Activated CD8-positive, alpha-beta memory T cell treated with anti-CD3 and anti-CD28 coated beads, Interleukin-2, amount 50 U/mL, for 24 hours (primary cell): ENCODE results near the gene TWIST1.

ENCODE experiments used
- DNase-seq: peaks from one replicate; pipeline ENCODE4 v3.0.0-alpha.2; 2020; ENCODE audit errors: extremely low read depth

Gene TWIST1

DNA sequence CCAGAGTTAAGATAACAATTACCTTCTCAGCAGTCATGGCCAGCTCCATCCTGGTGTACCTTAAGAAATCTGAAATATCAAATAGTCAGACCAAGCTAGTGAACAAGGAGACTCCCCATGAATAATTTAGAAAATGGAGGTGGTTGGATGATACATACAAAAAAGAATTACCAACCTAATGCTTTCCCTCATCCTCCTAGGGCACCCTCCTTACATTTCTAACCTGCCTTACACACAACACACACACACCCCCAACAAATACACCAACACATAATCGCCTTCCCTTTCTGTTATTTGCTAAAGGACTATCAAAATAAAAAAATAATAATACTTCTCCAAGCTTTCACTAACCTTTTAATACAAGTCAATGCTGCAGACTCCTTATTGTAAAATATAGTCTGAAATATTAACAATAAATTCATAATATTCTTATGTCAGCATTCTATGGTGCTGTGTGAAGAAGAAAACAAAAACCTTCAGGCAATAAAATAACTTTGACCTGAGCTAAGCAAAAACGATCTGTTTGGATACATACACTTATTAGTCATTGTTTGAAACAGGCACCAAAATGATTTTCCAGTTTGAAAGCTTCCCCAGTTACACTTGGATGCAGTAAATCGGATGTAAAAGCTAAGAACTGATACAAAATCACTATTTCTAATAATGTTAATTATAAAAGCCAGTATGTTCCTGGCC, 3.4 kb downstream of the TWIST1 start:
- no peak for DNase-seq

DNA sequence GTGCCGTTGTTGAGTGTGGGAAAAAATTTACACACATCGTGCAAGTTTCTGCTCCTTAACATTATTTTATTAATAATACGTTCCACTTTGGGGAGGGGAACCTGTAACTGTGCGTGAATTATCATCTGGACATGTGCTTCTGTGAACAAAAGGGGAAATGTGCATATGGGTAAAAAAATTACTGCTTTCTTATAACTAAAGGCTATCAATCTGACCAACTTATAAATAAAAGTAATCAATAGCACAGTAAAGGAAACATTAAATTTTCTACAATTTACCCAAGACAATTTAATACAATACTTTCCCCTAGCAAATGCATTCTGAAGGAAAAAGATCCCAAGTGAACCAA, 4.5 kb downstream of the TWIST1 start:
- no peak for DNase-seq

DNA sequence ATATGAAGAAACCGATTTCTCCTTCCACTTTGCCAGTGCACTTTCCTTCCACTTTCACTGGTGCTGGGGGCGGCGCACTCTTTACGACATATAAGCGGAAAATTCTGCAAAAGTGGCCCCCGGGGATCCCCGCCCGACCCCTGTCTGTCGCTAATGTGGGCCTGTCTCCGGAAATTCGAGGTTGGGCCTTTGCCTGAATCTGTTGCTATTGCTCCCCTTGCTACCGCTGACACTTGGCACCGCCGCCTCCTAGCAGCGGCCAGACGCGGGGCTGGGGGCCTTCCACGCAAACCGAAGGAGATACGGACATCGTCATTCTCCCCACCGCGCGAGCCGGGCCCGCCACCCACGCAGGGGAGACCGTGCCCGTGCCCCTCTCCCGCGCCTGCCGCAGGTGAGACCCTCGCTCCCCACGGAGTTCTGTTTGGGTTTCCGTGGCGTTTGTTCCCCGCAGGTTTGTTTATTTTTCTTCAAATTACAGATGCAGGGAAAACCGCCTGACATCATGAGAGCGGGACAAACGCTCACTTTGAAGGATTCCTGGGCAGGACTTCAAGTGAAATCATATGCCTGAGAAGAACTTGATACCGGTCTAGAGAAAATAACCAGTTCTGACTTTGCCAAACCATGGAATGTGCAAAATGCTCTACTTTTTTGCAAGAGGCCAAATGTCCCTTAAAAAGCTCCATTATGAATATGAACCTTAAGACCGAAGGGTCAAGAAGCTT, 5.0 kb downstream of the TWIST1 start:
- DNase-seq = no peak

DNA sequence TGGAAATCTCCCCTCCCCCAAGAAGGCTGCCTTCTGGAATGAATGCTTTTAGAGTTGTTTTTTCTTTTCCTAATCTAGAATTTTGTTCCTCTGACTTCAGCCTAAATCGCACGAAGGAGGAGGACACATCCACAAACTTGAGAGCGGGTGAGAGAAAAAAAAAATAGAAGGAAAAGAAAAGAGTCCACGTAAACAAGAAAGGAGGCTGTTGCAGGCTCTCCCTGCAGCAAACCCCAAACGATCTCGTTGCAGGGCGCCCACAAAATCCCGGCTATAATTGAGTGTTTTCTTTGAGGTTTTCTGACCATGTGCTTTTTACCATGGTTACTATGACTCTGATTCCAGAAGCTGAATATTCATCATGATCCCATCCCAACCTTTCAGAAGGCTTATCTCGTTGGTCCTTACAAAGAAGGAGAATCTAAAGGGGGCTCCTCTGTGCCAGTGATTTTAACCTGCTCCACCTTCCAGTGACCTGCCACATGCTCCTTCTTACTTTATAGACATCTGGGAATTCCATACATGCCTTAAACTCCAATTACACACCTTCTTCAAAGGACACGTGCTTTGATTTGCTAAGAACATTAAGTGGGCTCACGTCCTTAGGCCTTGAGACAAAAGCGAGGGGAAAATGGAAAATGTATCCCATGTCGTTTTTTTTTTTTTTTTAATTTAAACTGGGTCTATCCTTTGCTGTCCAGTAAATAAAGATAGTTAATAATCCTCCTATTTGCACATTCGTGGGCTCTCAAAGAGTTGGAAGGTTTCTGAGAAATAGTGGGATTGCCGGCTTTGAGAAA, 5.8 kb downstream of the TWIST1 start:
- DNase-seq = no peak

DNA sequence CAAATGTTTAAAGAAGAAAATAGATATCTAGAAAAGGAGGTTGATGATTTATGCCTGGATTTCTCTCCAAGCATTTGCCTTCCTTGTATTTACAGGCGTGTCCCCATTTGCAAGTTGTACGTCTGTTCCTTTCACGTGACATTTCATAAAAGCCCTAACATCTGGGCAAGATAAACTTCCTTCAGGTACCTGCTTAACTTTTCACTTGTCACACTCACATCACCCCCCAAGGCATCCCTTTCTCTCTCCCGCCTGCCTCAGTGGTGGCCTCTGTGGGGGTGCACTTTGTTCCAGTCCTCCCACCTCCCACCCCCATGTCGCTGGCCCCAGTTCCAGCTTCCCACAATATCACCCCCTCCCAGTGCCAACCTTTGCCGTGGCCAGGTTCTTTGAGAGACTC, 6.7 kb downstream of the TWIST1 start:
- DNase-seq = no peak

DNA sequence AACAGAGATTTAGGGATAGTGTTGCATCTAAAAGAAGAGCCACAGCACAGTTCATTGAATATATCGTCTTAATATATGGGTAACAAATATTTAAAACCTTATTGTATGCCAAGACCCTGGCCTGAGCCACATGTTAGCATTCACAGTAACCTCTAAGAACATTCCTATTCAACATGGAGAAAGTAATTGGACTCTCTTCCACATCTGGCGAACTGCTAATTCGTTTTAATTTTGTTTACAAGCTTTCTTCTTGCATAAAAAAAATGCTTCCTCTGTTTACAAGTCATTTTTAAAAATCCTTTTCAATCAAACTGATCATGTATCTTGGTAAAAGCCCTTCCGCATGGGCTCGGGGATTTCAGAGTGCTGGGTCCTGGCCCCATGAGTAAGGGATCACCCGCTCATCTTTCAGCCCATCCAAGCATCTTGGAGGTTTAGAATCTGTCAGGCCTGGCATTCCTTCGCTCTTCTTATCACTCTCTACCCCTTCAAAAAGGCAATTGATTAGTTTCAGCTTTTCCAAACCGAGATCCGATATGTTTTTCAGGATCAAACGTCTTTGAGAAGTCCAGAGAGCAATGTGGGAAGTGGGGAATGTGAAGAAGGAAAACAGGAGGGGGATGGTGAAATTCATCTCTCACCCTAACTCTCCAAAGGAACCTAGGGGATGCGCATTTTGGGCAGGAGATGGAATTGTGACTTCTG, 7.3 kb downstream of the TWIST1 start:
- DNase-seq = no peak

DNA sequence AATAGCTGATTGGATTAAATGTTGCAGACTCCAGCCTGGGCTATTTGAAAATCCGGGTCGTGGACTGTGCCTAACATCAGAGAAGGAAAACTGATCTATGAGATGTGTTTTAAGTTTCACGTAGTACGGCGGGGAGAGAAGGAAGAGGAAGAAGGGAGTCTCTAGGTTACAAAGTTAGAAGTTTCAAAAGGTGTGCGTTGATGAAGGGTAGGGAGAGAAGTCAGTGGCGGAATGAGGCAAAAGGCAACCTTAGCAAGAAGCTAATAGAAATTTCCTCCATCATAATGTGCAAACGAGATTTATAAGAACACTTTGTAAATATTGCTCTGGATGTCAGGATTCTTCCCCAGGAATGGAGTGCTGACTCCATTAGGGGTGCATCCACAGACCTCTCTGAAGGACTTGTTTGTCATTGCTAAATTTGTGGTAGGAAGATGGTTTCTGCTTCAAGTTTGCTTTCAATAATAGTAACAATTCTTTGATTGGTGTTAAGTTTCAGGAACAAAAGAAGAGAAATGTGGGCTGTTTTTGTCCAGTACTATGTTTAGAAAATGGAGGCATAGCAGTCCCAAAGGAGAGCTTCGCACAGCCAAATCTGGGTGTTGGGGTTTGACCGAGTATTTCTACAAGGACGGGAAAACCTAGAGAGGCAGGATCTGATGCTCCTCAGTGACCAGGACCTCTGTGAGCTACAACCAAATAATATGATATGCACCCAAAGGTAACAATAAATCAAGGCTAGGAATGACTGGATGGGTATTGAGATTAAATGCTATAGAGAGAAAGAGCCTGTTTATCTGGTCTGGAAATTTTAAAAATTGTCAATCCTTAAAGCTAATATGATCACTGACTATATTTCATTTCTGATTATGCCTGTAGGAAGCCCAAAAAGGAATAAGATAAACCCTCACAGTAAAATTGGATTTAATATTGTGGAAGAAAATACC, 8.2 kb downstream of the TWIST1 start:
- no peak for DNase-seq

DNA sequence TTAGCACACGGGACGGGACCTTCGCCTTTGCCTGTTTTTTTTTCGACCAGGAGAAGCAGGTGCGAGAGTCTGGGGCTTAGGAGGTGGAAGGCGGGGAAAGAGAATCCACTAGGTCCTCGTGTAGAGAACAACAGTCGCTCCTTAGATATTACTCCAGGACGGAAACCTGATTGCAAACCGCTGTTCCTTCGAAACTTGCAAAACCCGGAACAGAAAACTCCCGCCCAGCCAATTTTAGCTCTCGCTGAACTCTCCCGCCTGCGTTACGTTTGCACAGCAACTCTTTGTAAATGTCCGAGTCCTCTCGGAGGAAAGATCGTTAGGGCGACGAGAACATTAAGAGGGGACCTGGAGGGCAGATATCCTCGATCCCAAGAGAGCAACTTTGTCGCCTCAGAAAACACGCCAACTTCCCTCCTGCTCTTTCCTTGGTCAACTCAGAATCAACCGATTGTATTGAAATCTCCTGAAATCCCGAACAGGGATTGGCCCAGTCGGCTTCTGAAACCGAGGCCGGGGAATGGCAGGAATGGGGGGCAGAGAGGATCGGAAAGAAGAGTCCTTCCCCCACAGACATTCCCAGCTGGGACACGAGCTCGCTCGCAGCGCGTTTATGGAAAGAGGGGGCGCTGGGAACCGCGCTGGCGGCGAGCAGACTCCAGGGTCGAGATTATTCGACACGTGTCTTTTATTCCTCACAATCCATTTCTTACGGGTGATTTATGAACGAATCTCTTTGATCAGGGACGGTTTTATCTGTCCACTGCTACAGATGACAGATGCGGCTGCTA, 9.9 kb downstream of the TWIST1 start:
- DNase-seq = no peak

DNA sequence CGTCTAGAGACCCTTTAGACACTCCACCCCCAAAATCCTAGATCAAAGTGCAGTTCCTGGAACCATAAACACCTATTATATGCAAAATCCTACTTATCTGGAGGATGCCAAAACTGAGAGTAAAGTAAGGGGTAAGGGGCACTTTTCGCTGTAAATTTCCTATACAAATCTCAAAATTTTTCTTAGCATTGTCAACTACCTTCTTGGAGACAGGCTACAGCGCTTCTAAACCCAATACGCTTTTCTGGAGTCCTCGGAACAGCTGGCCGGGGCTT, 10.4 kb downstream of the TWIST1 start:
- no peak for DNase-seq

DNA sequence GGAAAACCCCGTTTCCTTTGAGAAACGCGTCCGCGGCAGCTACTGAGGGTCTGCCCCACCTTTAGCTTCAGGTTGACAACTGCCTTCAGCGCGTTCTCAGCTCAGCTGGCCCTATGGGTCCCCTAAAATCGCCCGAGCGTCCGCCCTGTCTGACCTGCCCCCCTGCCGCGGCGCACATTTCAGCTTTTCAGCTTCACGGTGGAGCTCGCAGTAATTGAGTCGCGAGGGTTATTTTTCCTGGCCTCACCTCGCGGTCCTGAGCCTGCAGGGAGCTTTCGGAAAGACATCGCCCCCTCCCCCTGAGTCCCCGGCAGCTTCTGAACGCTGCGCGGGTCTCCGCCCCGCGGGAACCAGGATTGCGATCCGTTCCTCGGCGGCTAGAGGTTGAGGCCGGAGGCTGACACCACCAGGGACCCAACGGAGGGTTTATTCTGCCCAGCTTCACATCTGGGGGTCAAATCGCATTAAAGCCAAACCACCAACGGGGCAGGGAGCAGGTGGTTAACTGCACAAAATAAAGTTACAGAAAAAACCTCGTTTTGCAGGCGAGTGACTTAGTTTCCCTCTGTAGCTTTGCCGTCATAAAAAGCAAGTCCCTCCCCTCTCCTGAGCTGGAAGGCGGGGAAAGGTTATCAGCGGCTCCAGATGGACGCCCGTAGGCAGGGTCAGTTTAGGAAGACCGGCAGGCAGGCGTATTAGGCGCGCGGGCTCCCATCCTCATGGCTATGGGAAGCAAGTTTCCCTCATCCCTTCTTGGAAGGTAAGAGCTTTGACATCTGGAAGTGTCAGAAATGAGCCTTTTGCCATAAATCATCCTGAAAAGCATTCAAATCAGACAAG, 11.0 kb downstream of the TWIST1 start:
- DNase-seq = no peak

DNA sequence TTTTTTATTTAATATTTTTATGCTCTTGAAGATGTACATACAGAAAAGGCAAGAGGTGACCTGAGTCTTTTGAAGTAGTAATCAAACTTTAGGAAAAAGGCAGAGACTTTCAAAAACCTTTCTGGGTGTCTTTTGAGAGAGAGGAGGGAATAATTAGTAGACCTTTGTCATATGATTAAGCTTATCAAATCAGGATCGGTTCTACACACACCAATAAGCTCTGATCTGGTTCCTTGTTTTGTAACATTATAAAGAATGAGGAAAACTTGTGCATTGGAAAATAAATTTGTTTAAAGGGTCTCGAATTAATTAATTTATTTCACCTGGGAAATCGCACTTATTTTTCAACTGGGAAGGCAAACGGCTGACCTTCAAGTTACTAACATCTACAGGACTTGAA, 11.9 kb downstream of the TWIST1 start:
- DNase-seq = no peak

DNA sequence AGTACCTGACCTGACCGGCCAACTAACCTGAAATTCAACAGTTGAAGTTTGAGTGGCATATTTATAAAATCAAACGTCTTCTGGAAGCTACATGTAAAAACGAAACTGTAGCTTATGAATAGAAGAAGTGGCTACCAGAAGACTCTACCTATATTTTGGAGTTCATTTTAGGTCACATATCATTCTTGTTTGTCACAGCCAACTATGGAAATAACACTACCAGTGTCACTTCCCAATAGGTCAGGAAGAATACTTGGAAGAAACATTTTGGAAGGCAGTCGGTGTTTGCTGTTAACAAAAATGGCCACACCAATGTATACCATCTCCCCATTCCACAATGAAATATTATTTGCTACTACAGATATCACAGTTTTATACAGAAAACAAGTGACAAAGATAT, 12.6 kb downstream of the TWIST1 start:
- DNase-seq = no peak

DNA sequence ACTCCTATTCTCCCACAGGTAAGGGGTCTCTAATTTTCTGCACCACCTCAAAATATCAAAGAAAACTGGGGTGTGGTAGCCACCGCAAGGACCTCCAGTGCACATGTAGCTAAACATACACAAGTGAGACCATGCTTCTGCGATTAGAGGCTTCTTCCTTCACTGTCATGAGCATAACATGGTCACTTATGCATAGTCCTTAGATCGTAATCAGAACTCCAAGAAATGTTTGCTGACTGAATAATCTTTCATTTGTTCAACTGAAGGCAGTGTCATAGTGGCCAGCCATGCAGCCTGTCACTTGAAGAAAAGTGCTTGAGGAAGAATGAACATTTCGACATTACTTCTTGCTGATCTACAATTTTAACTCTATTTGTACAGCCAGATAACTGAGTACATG, 14.6 kb downstream of the TWIST1 start:
- DNase-seq = no peak

DNA sequence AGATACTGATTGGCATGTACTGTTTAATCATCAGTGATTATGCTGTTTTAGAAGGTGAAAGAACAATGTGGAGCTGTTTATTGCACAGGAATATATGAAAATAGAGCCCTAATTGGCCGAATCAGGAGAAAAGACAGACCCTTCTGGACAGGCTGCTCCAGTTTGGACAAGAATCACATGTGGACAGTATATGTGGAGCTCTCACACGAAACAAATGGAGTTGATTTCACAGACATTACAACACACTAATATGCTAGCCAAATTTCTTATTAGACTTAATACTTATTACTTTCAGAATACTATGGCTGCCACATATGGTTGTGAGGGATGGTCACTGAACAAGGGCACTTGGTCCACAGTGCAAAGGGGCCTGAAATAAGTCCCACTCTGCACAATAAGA, 15.5 kb downstream of the TWIST1 start:
- no peak for DNase-seq

DNA sequence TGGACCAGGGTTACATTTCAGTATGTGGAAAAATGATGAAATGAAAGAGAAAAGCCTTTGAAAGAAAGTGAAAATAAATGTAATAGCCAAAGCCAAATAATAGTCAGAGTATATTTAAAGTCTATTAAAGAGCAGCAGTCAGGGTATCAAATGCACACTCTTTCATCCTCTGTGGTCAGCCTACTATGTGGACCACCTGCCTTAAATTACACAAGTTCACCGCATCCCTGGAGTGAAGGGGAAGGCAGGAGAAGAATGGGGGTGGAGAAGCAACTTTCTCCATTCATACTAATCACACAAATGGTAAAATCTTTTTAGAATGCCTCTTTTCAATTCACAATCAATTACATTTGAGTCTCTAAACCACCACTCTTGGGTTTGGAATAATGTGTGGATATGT, 16.0 kb downstream of the TWIST1 start:
- DNase-seq = no peak

DNA sequence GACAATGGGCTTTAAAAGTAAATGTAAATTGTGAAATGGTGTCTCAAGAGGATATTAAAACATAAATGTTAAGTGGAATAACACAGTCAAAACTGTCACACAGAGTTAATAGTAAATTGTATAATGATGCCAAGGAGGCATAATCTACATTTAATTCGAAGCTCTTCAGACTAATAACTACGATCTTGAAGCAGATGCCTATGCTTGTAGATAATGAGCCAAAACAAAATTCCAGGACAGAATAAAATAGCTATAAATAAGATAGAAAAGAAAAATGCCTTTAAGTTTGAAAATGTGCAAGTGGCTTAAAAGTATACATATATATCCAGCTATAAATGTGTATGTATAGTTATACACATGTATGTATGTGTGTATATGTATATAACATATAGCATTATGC, 17.5 kb downstream of the TWIST1 start:
- DNase-seq = no peak

DNA sequence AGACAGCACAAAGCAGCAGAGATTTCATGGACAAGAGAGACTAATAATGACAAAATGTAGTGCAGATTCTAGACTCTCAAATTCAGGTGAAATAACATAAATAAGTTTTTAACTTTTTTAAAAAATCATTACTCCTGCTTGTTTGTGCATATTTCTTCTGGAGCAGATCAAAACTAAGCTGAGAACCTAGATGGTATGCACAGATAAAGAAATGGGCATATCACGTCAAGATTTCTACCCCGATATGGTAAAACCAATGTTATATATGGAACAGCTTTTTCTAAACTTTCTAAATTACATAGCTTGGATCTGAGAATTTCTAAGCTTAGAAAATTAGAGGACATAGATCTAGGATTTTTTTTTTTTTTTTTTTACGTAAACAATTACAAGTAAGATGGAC, 18.2 kb downstream of the TWIST1 start:
- DNase-seq = no peak

DNA sequence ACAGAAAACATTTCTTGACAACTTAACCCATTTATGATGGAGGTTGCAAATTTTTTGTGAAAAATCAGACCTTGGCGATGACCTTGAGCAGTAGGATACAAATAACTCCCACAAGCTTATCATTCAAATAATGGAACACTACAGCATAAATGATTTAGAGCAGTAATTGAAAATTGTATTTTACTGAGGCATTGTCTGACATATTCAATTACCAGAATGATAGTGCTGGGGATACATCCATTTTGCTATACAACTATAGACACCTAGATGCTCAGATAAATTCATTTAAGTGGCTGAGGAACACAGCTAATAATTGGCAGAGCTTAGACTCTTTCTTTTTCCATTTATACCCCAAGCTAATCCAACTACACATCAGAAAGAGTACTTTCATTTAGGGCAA, 18.9 kb downstream of the TWIST1 start:
- no peak for DNase-seq

DNA sequence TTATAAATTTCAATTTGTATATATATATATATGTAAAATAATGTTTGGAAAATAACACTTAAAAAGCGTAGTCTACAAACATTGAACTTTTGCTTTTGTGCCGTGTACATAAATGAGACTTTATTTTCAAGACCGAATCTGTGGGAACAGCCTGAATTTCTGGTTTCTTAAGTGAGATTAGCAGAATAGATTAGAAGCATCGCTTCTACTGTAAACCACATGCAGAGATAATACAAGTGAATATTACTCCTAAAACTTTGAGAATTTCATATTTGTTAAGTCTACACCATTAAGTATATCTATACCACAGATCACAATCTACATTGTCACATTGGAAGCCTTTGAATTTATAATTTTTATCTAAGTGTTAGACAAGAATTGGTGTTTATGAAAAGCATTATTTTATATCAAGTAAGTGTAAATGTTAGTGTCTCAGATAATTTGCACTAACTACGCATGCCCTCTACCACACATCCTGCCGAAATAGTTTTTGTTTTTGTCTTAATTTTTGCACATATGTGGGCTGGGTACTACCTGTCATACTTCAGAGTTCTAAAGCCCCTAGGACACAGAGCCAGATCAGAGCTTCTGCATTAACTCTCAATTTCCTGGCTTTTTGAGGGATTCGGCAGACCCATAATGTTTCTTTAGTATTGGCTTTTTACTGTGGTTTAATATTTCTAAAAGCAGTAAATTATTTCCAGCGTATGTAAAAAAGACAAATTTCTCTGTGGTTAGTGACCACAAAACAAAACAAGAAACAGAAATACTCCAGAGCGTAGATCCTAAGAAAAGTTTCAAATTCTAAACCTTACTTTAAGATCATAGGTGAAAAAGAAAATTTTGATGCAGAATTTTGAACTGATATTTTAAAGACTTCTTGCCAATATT, 20.0 kb downstream of the TWIST1 start:
- DNase-seq = no peak
